Activated CD4-positive, alpha-beta T cell treated with anti-CD3 and anti-CD28 coated beads, Interleukin-2, amount 50 U/mL, for 4 hours (primary cell): Measurements from ENCODE around the gene BABAM1.

ENCODE experiments used
- DNase-seq, 2 experiments: peaks; one replicate each; pipeline ENCODE4 v3.0.0-alpha.2; 2020

The BABAM1 gene

GRCh38 chr19:17325133-17325532, 57.9 kb downstream of the BABAM1 start:
- no peak for DNase-seq

DNA sequence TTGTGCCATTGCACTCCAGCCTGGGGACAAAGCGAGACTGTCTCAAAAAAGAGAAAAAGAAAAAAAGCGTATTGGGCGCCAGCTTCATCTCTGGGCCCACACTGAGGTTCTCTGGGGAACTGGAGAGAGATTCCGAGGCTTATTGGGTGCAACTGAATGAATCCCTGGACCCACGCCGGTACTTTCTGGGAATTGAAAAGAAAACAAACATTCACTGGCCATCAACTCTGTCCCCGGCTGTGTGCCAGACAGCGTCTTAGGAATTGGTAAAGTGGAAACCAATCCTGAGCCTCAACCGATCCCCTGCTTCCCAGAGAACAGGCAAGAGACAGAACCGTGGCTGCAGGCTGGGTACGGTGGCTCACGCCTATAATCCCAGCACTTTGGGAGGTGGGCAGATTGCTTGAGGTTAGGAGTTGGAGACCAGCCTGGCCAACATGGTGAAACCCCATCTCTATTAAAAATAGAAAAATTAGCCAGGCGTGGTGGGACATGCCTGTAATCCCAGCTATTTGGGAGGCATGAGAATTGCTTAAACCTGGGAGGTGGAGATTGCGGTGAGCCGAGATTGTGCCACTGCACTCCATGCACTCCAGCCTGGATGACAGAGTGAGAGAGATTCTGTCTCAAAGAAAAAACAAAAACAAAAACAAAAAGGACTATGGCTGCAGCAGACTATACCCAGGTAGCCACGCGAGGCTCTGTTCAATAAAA, 58.8 kb downstream of the BABAM1 start:
- no peak for DNase-seq

GRCh38 chr19:17326595-17326966, 59.3 kb downstream of the BABAM1 start:
- no peak for DNase-seq

DNA sequence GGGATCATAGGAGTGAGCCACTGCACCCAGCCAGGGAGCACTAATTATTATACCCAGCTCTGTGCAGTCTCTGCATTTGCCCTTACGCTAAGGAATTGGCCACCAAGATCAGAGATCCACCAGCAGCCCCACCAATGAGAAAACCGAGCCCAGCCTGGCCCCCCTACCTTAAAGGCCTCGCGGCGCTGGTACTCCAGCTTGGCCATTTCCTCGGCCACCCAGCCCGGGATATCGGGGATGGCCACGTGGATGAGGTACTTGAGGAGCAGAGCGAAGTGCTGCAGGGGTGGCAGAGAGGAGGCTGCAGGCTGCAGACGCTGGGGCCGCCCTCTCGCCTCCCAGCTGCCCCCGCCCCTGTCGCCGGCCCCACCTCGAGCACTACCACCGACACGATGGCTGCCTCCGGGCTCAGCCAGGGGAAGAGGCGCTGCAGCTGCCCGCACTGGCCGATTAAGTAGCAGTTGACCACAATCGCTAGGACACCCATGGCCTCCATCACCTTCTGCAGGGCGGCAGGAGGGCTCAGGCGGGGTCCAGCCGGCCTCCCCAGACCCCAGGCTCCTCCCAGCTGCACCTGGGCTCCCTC, 59.9 kb downstream of the BABAM1 start:
- DNase-seq, result no peak

- DNase-seq, result peak; percentile 54 to 59
Observed at GRCh38 chr19:17327654-17328516, 60.6 kb downstream of the BABAM1 start.
